H9 (cell line): ENCODE data around the gene PTPRR. TPM values are rescaled to one million over a fixed set of nuclear protein-coding genes. Genes with fewer than 3 reads are reported as not detected.

Experiments used
- DNase-seq: peaks from one replicate; pipeline ENCODE4 v3.0.0-alpha.2; 2017
- H2AFZ ChIP-seq: one replicate; pipeline ENCODE4 v1.6.1; 2013; ENCODE audit warnings: mild to moderate bottlenecking, low read length, control low read depth, moderate library complexity
- H2AK5ac ChIP-seq: 2 replicates; pipeline ENCODE4 v1.6.1; 2013; ENCODE audit warnings: low read length, control low read depth, mixed read lengths; ENCODE audit not compliant: insufficient read length
- H2BK120ac ChIP-seq: one replicate; pipeline ENCODE4 v1.6.1; 2013; ENCODE audit warnings: low read depth, mild to moderate bottlenecking, low read length, control low read depth, inconsistent platforms; ENCODE audit not compliant: poor library complexity, severe bottlenecking
- H2BK12ac ChIP-seq: 2 replicates; pipeline ENCODE4 v1.6.1; 2013; ENCODE audit warnings: low read length, control low read depth, mixed read lengths, low read depth; ENCODE audit not compliant: insufficient read length
- H2BK15ac ChIP-seq: 2 replicates; pipeline ENCODE4 v1.6.1; 2013; ENCODE audit warnings: low read depth, low read length, control low read depth
- H2BK20ac ChIP-seq: one replicate; pipeline ENCODE4 v1.6.1; 2013; ENCODE audit warnings: low read depth, mild to moderate bottlenecking, low read length, control low read depth, inconsistent platforms; ENCODE audit not compliant: poor library complexity, severe bottlenecking
- H2BK5ac ChIP-seq: 2 replicates; pipeline ENCODE4 v1.6.1; 2013; ENCODE audit warnings: low read length, control low read depth, mixed read lengths; ENCODE audit not compliant: insufficient read length
- H3K14ac ChIP-seq: 2 replicates; pipeline ENCODE4 v1.6.1; 2013; ENCODE audit warnings: low read length, control low read depth; ENCODE audit not compliant: insufficient read depth
- H3K18ac ChIP-seq: 2 replicates; pipeline ENCODE4 v1.6.1; 2013; ENCODE audit warnings: low read depth, mild to moderate bottlenecking, mixed read lengths, low read length, control low read depth; ENCODE audit not compliant: insufficient read length
- H3K23ac ChIP-seq: 2 replicates; pipeline ENCODE4 v1.6.1; 2013; ENCODE audit warnings: low read length, control low read depth, mixed read lengths, low read depth; ENCODE audit not compliant: insufficient read length
- H3K23me2 ChIP-seq: 2 replicates; pipeline ENCODE4 v1.6.1; 2013; ENCODE audit warnings: low read depth, mild to moderate bottlenecking, mixed read lengths, low read length, control low read depth; ENCODE audit not compliant: insufficient read length, poor library complexity, severe bottlenecking
- H3K27ac ChIP-seq: 2 replicates; pipeline ENCODE4 v1.5.1; 2013; ENCODE audit warnings: low read length, control low read depth, mixed read lengths, low read depth; ENCODE audit not compliant: insufficient read length
- H3K27me3 ChIP-seq: 2 replicates; pipeline ENCODE4 v1.6.1; 2013; ENCODE audit warnings: low read length, control low read depth, inconsistent platforms; ENCODE audit not compliant: insufficient read depth
- H3K4ac ChIP-seq: 2 replicates; pipeline ENCODE4 v1.6.1; 2013; ENCODE audit warnings: low read depth, mild to moderate bottlenecking, control low read depth, inconsistent platforms, low read length, moderate library complexity
- H3K4me1 ChIP-seq: 2 replicates; pipeline ENCODE4 v1.6.1; 2013; ENCODE audit warnings: low read length, control low read depth, inconsistent platforms; ENCODE audit not compliant: insufficient read depth
- H3K4me2 ChIP-seq: 2 replicates; pipeline ENCODE4 v1.6.1; 2013; ENCODE audit warnings: low read length, control low read depth, mixed read lengths; ENCODE audit not compliant: insufficient read length, insufficient read depth
- H3K56ac ChIP-seq: 2 replicates; pipeline ENCODE4 v1.6.1; 2013; ENCODE audit warnings: low read depth, mild to moderate bottlenecking, mixed read lengths, low read length, control low read depth; ENCODE audit not compliant: insufficient read length
- H3K79me1 ChIP-seq: 2 replicates; pipeline ENCODE4 v1.6.1; 2013; ENCODE audit warnings: low read depth, mild to moderate bottlenecking, moderate library complexity, low read length, control low read depth, inconsistent platforms; ENCODE audit not compliant: insufficient read depth, poor library complexity, severe bottlenecking
- H3K79me2 ChIP-seq: 2 replicates; pipeline ENCODE4 v1.6.1; 2013; ENCODE audit warnings: low read length, control low read depth, inconsistent platforms; ENCODE audit not compliant: insufficient read depth
- H3K9ac ChIP-seq: 2 replicates; pipeline ENCODE4 v1.6.1; 2013; ENCODE audit warnings: low read length, control low read depth, mixed read lengths; ENCODE audit not compliant: insufficient read length; ENCODE audit errors: extremely low read depth
- H3K9me3 ChIP-seq: one replicate; pipeline ENCODE4 v1.6.1; 2013; ENCODE audit warnings: low read depth, low read length, inconsistent platforms; ENCODE audit not compliant: control insufficient read depth
- H3T11ph ChIP-seq: one replicate; pipeline ENCODE4 v1.6.1; 2013; ENCODE audit warnings: mild to moderate bottlenecking, low read length, control low read depth, inconsistent platforms
- H4K20me1 ChIP-seq: one replicate; pipeline ENCODE4 v1.6.1; 2013; ENCODE audit not compliant: control insufficient read depth, insufficient read length, insufficient read depth
- H4K5ac ChIP-seq: 2 replicates; pipeline ENCODE4 v1.6.1; 2013; ENCODE audit warnings: low read depth, mild to moderate bottlenecking, mixed read lengths, low read length, control low read depth; ENCODE audit not compliant: insufficient read length
- H4K8ac ChIP-seq: replicated peaks from 2 replicates; pipeline ENCODE4 v1.6.1; 2013; ENCODE audit warnings: low read length, control low read depth, mixed read lengths, low read depth; ENCODE audit not compliant: insufficient read length
- H4K91ac ChIP-seq: 2 replicates; pipeline ENCODE4 v1.6.1; 2013; ENCODE audit warnings: low read depth, mild to moderate bottlenecking, moderate library complexity, mixed read lengths, low read length, control low read depth; ENCODE audit not compliant: insufficient read length
- H3K27ac Mint-ChIP-seq, 3 experiments: 2 replicates in 2 of 3; 3 replicates in 1 of 3; pipeline ENCODE4 v1.8.0; 2020 to 2021; ENCODE audit warnings: mixed read lengths in 3 of 3, mild to moderate bottlenecking in 1 of 3, moderate library complexity in 1 of 3
- H3K27me3 Mint-ChIP-seq: 2 replicates; pipeline ENCODE4 v1.8.0; 2021; ENCODE audit warnings: low read depth, mild to moderate bottlenecking, moderate library complexity, mixed read lengths
- H3K36me3 Mint-ChIP-seq, 3 experiments: 2 replicates in 2 of 3; 3 replicates in 1 of 3; pipeline ENCODE4 v1.8.0; 2020 to 2021; ENCODE audit warnings: low read depth in 3 of 3, mixed read lengths in 3 of 3; ENCODE audit not compliant: insufficient read depth in 1 of 3
- H3K4me1 Mint-ChIP-seq, 2 experiments: 2 replicates each; pipeline ENCODE4 v1.8.0; 2020; ENCODE audit warnings: mixed read lengths in 2 of 2
- H3K4me3 Mint-ChIP-seq, 2 experiments: 2 replicates in 1 of 2; 3 replicates in 1 of 2; pipeline ENCODE4 v1.8.0; 2020 to 2021; ENCODE audit warnings: mild to moderate bottlenecking in 2 of 2, mixed read lengths in 2 of 2, moderate library complexity in 1 of 2
- H3K9me3 Mint-ChIP-seq, 2 experiments: 2 replicates in 1 of 2; 3 replicates in 1 of 2; pipeline ENCODE4 v1.8.0; 2020; ENCODE audit warnings: mild to moderate bottlenecking in 2 of 2, mixed read lengths in 2 of 2, moderate library complexity in 1 of 2
- WGBS: extraction: QIAGEN DNeasy Blood & Tissue Kit; methylation state at CpG from one replicate; pipeline ENCODE4 v1.1.7; 2013; ENCODE audit warnings: missing lambda C conversion rate, low lambda C conversion rate, mixed read lengths; ENCODE audit not compliant: insufficient read length; ENCODE audit errors: extremely low coverage; 5-methylcytosine and 5-hydroxymethylcytosine counted together
- total RNA-seq: library from RNA; stranded (reverse); gene quantifications from 2 replicates; pipeline ENCODE4 v1.2.1, GENCODE V29; 2021
- TF ChIP-seq, protein P1 (sequence below): fragments of 200-600 bp; sonication (generic); conservative IDR thresholded peaks from 3 replicates; pipeline ENCODE4 v1.8.0; 2021; ENCODE audit warnings: antibody characterized with exemption, mild to moderate bottlenecking

The PTPRR gene
- total RNA-seq, 1 experiment from 2014 or later = 0.22 TPM

DNA sequence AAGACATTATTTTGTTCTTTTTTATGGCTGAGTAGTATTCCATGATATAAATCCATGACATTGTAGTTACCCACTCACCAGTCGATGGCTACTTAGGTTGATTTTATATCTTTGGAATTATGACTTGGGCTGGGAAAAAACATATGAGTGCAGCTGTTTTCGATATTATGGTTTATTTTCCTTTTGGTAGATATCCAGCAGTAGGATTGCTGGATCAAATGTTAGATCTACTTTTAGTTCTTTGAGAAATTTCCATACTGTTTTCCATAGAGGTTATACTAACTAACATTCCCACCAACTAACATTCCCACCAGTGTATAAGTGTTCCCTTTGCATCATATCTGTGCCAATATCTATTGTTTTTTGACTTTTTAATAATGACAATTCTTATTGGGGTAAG is 29.9 kb upstream of the PTPRR start:
- Histone ChIP-seq H2BK20ac (no peak overlapping the region), H2AK5ac (no peak overlapping the region), H2AFZ (no peak overlapping the region), H2BK120ac (no peak overlapping the region), H2BK15ac (no peak overlapping the region), H3K9me3 (no peaks in the 10 kb centered on the region), H3K23me2 (no peaks in the 10 kb centered on the region), H3K56ac (no peak overlapping the region), H3K4ac (no peak overlapping the region), H3K18ac (no peak overlapping the region), H3K79me2 (no peaks in the 10 kb centered on the region), H3K27ac (no peak overlapping the region), H3K4me2 (no peak overlapping the region), H2BK12ac (no peak overlapping the region), H4K5ac (no peak overlapping the region), H3K27me3 (no peaks in the 10 kb centered on the region), H3K23ac (no peak overlapping the region), H4K8ac (no peak overlapping the region), H4K91ac (no peak overlapping the region), H4K20me1 (no peaks in the 10 kb centered on the region), H2BK5ac (no peak overlapping the region), H3K9ac (no peak overlapping the region), H3K14ac (no peak overlapping the region), H3K4me1 (no peaks in the 10 kb centered on the region), H3K79me1 (no peaks in the 10 kb centered on the region), H3T11ph (no peak overlapping the region)
- no peak overlapping the region for H3K27ac Mint-ChIP-seq
- WGBS = no CpG with 5 or more reads among the region's 2 CpGs
- DNase-seq = no peak
- TF ChIP-seq, protein P1, sequence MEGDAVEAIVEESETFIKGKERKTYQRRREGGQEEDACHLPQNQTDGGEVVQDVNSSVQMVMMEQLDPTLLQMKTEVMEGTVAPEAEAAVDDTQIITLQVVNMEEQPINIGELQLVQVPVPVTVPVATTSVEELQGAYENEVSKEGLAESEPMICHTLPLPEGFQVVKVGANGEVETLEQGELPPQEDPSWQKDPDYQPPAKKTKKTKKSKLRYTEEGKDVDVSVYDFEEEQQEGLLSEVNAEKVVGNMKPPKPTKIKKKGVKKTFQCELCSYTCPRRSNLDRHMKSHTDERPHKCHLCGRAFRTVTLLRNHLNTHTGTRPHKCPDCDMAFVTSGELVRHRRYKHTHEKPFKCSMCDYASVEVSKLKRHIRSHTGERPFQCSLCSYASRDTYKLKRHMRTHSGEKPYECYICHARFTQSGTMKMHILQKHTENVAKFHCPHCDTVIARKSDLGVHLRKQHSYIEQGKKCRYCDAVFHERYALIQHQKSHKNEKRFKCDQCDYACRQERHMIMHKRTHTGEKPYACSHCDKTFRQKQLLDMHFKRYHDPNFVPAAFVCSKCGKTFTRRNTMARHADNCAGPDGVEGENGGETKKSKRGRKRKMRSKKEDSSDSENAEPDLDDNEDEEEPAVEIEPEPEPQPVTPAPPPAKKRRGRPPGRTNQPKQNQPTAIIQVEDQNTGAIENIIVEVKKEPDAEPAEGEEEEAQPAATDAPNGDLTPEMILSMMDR = no peak
- 0 out of 5 replicates have a peak, but pooled peaks cover 0 to 3% of the 10 kb centered on the region in 2 experiments for H3K9me3 Mint-ChIP-seq
- H3K4me1 Mint-ChIP-seq = no peaks in the 10 kb centered on the region
- no peaks in the 10 kb centered on the region for H3K36me3 Mint-ChIP-seq
- H3K4me3 Mint-ChIP-seq = no peak overlapping the region
- H3K27me3 Mint-ChIP-seq = no peaks in the 10 kb centered on the region
